ENCODE results near the gene MLC1.

GRCh38 chr22:50105208-50106100, 20.2 kb upstream of the MLC1 start:
- TF ChIP-seq POLR2A (IDR thresholded peaks at IDR 0.05) (no peak), CTCF (IDR thresholded peaks at IDR 0.05) (no peak)
